ENCODE data around the gene ADAMTS12.
"Not testable (repeated sequence)": the region's sequence is repeated elsewhere in the genome, so short reads cannot be mapped to it uniquely, and the experiment has no call there.

The ADAMTS12 gene

DNA sequence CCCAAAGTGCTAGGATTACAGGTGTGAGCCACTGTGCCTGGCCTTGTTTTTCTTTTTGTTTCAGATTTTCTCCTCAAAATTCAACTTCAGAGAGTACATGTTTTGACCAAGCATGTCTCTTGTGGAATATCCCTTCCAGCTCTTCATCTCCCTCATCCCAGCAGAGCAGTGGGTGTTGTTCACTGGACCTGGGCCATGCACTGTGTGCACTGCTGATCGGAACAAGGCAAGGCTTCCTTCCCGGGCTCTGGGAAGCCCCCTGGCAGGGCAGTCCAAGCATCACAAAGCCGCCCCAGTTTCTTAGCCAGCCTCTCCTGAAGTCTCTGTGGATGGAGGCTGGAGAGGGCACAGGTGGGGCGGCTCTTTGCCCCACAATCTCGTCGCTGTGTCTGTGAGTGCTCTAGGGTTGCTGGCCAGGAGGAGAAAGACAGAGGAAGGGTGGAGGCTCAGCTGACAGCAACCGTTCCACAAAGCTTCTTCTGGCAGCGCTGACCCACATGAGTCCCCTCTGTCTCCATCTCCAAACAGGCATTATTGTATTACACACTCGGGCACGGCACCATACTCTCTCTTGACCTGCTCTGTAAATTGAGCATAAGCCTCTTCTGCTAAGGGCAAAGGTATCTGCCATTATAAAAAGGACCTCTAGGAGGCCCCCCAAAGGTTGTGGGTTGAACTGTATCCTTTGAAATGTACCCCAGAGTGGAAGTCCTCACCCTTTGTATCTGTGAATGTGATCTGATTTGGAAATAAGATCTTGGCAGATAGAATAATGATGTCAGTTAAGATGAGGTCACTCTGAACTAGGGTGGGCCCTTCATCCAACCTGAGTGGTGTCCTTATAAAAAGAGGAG is 361.4 kb downstream of the ADAMTS12 start:
- Histone ChIP-seq H3K9me3 (ENCODE audit: control insufficient read depth in 2 of 2, low read length in 2 of 2) (no peaks in the 10 kb centered on the region), H3K27me3 (ENCODE audit: control insufficient read depth in 2 of 2, insufficient read depth in 2 of 2, low read length in 2 of 2) (no peaks in the 10 kb centered on the region), H3K36me3 (ENCODE audit: control insufficient read depth in 2 of 2, insufficient read depth in 2 of 2, low read length in 2 of 2) (no peaks in the 10 kb centered on the region), H3K9ac (ENCODE audit: low read depth in 1 of 2, low read length in 2 of 2) (no peak overlapping the region), H3K27ac (ENCODE audit: low read depth in 2 of 2, low read length in 2 of 2) (no peak overlapping the region), H3K4me1 (ENCODE audit: control insufficient read depth in 2 of 2, insufficient read depth in 2 of 2, low read length in 2 of 2) (no peaks in the 10 kb centered on the region), H3K4me3 (ENCODE audit: low read length in 2 of 2) (no peak overlapping the region)

DNA sequence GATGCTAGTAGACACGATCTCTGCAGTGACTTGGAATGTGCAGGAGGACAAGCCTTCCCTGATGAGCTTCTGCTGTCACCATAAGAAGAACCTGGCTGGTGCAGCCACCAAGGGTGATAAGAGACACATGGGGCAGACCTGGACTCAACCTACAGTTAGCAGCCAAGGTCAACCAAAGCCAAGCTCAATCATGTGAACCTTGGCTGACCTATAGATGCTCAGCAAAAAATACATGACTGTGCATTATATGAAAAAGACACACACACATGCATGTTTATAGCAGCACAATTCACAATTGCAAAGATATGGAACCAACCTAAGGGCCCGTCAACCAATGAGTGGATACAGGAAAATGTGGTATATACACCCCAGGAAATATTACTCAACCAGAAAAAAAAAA is 364.1 kb downstream of the ADAMTS12 start:
- H3K36me3 ChIP-seq (ENCODE audit: control insufficient read depth in 2 of 2, insufficient read depth in 2 of 2, low read length in 2 of 2) = no peaks in the 10 kb centered on the region
- H3K4me3 ChIP-seq (ENCODE audit: low read length in 2 of 2) = no peak overlapping the region
- no peaks in the 10 kb centered on the region for H3K27me3 ChIP-seq (ENCODE audit: control insufficient read depth in 2 of 2, insufficient read depth in 2 of 2, low read length in 2 of 2)
- H3K4me1 ChIP-seq (ENCODE audit: control insufficient read depth in 2 of 2, insufficient read depth in 2 of 2, low read length in 2 of 2) = no peaks in the 10 kb centered on the region
- no peak overlapping the region for H3K9ac ChIP-seq (ENCODE audit: low read depth in 1 of 2, low read length in 2 of 2)
- H3K27ac ChIP-seq (ENCODE audit: low read depth in 2 of 2, low read length in 2 of 2) = no peak overlapping the region
- H3K9me3 ChIP-seq (ENCODE audit: control insufficient read depth in 2 of 2, low read length in 2 of 2) = no peaks in the 10 kb centered on the region

DNA sequence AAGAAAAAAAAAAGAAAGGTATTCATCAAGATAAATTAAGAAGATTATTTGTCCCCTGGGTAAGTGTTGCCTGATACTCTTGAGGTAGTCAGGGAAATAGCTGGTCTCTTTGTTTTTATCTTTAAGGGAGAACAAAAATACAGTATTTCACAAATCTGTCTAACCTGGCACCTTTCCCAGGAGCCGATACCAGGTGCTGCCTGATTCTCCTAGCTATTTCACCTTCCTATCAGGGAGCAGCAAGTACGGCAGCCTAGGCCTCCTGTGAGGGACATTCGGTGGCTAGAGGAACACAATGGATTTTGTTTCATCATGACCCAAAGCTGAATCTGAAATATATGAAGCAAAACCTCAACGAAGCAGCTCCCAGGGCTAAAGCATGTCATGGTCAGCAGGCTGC is 365.0 kb downstream of the ADAMTS12 start:
- Histone ChIP-seq H3K9me3 (ENCODE audit: control insufficient read depth in 2 of 2, low read length in 2 of 2) (no peaks in the 10 kb centered on the region), H3K4me1 (ENCODE audit: control insufficient read depth in 2 of 2, insufficient read depth in 2 of 2, low read length in 2 of 2) (no peaks in the 10 kb centered on the region), H3K9ac (ENCODE audit: low read depth in 1 of 2, low read length in 2 of 2) (no peak overlapping the region), H3K27me3 (ENCODE audit: control insufficient read depth in 2 of 2, insufficient read depth in 2 of 2, low read length in 2 of 2) (no peaks in the 10 kb centered on the region), H3K4me3 (ENCODE audit: low read length in 2 of 2) (no peak overlapping the region), H3K27ac (ENCODE audit: low read depth in 2 of 2, low read length in 2 of 2) (no peak overlapping the region), H3K36me3 (ENCODE audit: control insufficient read depth in 2 of 2, insufficient read depth in 2 of 2, low read length in 2 of 2) (no peaks in the 10 kb centered on the region)

DNA sequence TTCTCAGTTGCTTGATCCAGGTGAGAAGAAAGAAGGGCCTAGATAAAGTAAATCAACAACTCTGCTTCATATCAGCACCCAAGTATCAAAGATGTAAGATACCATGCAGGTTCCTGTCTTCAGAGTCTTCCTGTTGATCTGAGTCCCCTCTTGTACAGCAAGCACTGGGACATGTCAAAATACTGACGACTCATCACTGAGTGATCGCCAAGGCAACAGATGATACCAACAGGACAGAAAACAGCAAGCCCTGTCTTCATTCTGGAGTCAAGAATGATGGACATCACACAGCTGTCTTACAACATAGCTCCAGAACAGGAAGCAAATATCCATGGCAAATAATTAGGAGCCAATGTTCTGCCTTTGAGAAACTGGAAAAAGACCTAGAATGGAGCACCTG is 367.3 kb downstream of the ADAMTS12 start:
- Histone ChIP-seq H3K27ac (ENCODE audit: low read depth in 2 of 2, low read length in 2 of 2) (no peak overlapping the region), H3K9ac (ENCODE audit: low read depth in 1 of 2, low read length in 2 of 2) (no peak overlapping the region), H3K36me3 (ENCODE audit: control insufficient read depth in 2 of 2, insufficient read depth in 2 of 2, low read length in 2 of 2) (no peaks in the 10 kb centered on the region), H3K9me3 (ENCODE audit: control insufficient read depth in 2 of 2, low read length in 2 of 2) (no peaks in the 10 kb centered on the region), H3K4me3 (ENCODE audit: low read length in 2 of 2) (no peak overlapping the region), H3K27me3 (ENCODE audit: control insufficient read depth in 2 of 2, insufficient read depth in 2 of 2, low read length in 2 of 2) (no peaks in the 10 kb centered on the region), H3K4me1 (ENCODE audit: control insufficient read depth in 2 of 2, insufficient read depth in 2 of 2, low read length in 2 of 2) (no peaks in the 10 kb centered on the region)

DNA sequence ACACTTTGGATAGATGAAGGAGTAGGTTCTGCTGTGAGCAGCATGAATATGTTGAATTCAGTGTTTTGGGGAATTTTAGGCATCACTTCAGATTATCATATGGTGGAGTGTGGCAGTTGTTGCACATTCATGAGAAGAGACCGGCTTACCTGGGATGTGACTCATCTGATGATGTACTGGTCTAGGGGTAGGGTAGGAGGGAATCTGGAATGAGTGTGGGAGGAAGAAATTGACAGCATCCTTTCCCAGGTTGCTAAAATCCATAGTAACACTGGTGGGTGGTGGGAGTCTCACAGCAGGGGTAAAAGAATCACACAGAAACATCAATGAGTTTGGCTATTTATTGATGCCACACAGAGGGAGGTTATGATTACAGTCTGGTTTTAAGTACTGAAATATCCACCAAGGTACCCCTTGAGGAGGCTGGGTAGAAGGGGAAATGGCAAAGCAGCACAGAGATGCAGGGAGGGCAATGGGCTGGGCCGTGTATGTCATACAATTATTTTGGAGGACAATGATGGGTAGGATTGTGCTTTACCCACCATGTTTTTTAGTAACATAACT is 368.5 kb downstream of the ADAMTS12 start:
- H3K36me3 ChIP-seq (ENCODE audit: control insufficient read depth in 2 of 2, insufficient read depth in 2 of 2, low read length in 2 of 2) = no peaks in the 10 kb centered on the region
- H3K4me3 ChIP-seq (ENCODE audit: low read length in 2 of 2) = no peak overlapping the region
- no peaks in the 10 kb centered on the region for H3K27me3 ChIP-seq (ENCODE audit: control insufficient read depth in 2 of 2, insufficient read depth in 2 of 2, low read length in 2 of 2)
- H3K9ac ChIP-seq (ENCODE audit: low read depth in 1 of 2, low read length in 2 of 2) = no peak overlapping the region
- H3K27ac ChIP-seq (ENCODE audit: low read depth in 2 of 2, low read length in 2 of 2) = no peak overlapping the region
- no peaks in the 10 kb centered on the region for H3K9me3 ChIP-seq (ENCODE audit: control insufficient read depth in 2 of 2, low read length in 2 of 2)
- H3K4me1 ChIP-seq (ENCODE audit: control insufficient read depth in 2 of 2, insufficient read depth in 2 of 2, low read length in 2 of 2) = no peaks in the 10 kb centered on the region

DNA sequence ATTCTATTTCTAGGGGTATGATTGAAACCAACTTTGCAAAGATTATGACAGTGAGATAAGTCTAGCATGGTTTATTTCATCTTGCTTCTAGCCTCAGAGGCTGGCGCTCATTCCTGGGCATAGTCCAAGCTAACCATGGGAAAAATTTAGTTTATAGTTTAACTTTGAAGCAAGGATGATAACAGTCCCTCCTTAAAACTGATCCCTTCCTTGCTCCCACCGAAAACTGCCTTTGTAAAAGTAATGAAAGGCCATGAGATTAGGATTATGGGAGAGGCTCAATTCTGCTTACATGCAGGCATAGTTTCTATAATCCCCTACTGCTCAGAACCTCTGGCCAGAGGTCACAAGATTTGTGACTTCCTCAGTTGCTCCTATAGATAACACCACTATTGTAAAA is 375.4 kb downstream of the ADAMTS12 start:
- H3K4me1 ChIP-seq (ENCODE audit: control insufficient read depth in 2 of 2, insufficient read depth in 2 of 2, low read length in 2 of 2) = no peaks in the 10 kb centered on the region
- no peaks in the 10 kb centered on the region for H3K36me3 ChIP-seq (ENCODE audit: control insufficient read depth in 2 of 2, insufficient read depth in 2 of 2, low read length in 2 of 2)
- H3K9ac ChIP-seq (ENCODE audit: low read depth in 1 of 2, low read length in 2 of 2) = no peak overlapping the region
- H3K27me3 ChIP-seq (ENCODE audit: control insufficient read depth in 2 of 2, insufficient read depth in 2 of 2, low read length in 2 of 2) = no peaks in the 10 kb centered on the region
- H3K4me3 ChIP-seq (ENCODE audit: low read length in 2 of 2) = no peak overlapping the region
- no peak overlapping the region for H3K27ac ChIP-seq (ENCODE audit: low read depth in 2 of 2, low read length in 2 of 2)
- no peaks in the 10 kb centered on the region for H3K9me3 ChIP-seq (ENCODE audit: control insufficient read depth in 2 of 2, low read length in 2 of 2)

DNA sequence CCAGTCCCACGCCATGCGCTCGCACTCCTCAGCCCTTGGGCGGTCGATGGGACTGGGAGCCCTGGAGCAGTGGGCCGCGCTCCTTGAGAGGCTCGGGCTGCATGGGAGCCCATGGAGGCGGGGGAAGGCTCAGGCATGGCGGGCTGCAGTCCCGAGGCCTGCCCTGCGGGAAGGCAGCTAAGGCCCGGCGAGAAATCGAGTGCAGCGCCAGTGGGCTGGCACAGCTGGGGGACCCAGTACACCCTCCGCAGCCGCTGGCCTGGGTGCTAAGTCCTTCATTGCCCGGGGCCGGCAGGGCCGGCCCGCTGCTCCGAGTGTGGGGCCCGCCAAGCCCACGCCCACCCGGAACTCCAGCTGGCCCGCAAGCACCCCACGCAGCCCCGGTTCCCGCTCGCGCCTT is 376.4 kb downstream of the ADAMTS12 start:
- H3K27ac ChIP-seq (ENCODE audit: low read depth in 2 of 2, low read length in 2 of 2); H3K9ac ChIP-seq (ENCODE audit: low read depth in 1 of 2, low read length in 2 of 2); H3K36me3 ChIP-seq (ENCODE audit: control insufficient read depth in 2 of 2, insufficient read depth in 2 of 2, low read length in 2 of 2); H3K4me1 ChIP-seq (ENCODE audit: control insufficient read depth in 2 of 2, insufficient read depth in 2 of 2, low read length in 2 of 2); H3K27me3 ChIP-seq (ENCODE audit: control insufficient read depth in 2 of 2, insufficient read depth in 2 of 2, low read length in 2 of 2); H3K4me3 ChIP-seq (ENCODE audit: low read length in 2 of 2); H3K9me3 ChIP-seq (ENCODE audit: control insufficient read depth in 2 of 2, low read length in 2 of 2): not testable (repeated sequence)

DNA sequence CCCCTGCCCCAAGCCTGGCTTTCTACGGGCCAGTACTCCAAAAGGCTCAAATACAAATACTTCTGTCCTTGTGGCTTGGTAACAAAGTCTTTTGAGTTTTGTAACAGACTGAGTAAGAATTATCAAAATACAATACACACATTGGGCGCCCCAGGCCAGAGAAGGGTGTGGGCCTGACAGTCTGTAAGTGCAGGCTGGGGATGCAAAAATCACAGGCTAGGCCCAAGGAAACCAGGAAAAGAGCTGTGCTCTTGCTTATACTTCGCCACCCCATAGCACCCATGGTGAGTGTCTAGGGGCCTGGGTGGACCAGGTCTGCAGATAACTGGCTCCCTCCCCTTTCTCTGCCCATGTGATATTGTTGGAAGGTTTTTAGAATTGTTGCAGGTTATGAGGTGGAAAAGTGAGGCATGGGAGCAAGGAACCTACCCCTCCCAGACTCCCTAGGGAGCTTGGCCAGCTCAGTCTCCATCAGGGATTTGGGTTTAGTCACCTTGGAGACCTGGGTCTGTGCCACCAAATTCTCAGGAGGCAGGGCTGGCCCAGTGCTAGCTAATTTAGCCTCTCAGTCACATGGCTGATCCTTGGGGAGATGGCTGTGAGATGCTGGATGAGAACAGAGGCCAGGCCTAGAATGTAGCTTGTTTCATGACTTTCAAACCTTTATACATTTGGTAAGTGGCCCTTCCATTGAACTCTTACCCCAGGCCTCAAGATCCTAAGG is 378.2 kb downstream of the ADAMTS12 start:
- Histone ChIP-seq H3K4me1 (ENCODE audit: control insufficient read depth in 2 of 2, insufficient read depth in 2 of 2, low read length in 2 of 2) (no peaks in the 10 kb centered on the region), H3K27ac (ENCODE audit: low read depth in 2 of 2, low read length in 2 of 2) (no peak overlapping the region), H3K4me3 (ENCODE audit: low read length in 2 of 2) (no peak overlapping the region), H3K9me3 (ENCODE audit: control insufficient read depth in 2 of 2, low read length in 2 of 2) (no peaks in the 10 kb centered on the region), H3K9ac (ENCODE audit: low read depth in 1 of 2, low read length in 2 of 2) (no peak overlapping the region), H3K27me3 (ENCODE audit: control insufficient read depth in 2 of 2, insufficient read depth in 2 of 2, low read length in 2 of 2) (no peaks in the 10 kb centered on the region), H3K36me3 (ENCODE audit: control insufficient read depth in 2 of 2, insufficient read depth in 2 of 2, low read length in 2 of 2) (no peaks in the 10 kb centered on the region)

DNA sequence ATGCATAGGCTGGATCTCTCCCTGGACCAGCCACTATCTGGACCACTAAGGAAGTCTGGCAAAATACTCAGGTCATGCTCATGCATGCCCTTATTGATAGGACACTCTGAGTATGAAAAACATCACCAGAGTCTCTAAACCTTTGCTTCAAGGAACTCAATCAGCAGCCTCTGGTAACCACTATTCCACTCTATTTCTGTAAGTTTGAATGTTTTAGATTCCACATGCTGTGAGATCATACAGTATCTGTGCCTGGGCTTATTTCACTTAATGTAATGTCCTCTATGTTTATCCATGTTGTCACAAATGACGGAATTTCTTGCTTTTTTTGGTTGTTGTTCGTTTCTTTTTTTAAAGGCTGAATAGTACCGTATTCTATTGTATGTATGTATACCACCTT is 382.8 kb downstream of the ADAMTS12 start:
- Histone ChIP-seq H3K9me3 (ENCODE audit: control insufficient read depth in 2 of 2, low read length in 2 of 2) (no peaks in the 10 kb centered on the region), H3K9ac (ENCODE audit: low read depth in 1 of 2, low read length in 2 of 2) (no peak overlapping the region), H3K27ac (ENCODE audit: low read depth in 2 of 2, low read length in 2 of 2) (no peak overlapping the region), H3K4me1 (ENCODE audit: control insufficient read depth in 2 of 2, insufficient read depth in 2 of 2, low read length in 2 of 2) (no peaks in the 10 kb centered on the region), H3K36me3 (ENCODE audit: control insufficient read depth in 2 of 2, insufficient read depth in 2 of 2, low read length in 2 of 2) (no peaks in the 10 kb centered on the region), H3K27me3 (ENCODE audit: control insufficient read depth in 2 of 2, insufficient read depth in 2 of 2, low read length in 2 of 2) (no peaks in the 10 kb centered on the region), H3K4me3 (ENCODE audit: low read length in 2 of 2) (no peak overlapping the region)

DNA sequence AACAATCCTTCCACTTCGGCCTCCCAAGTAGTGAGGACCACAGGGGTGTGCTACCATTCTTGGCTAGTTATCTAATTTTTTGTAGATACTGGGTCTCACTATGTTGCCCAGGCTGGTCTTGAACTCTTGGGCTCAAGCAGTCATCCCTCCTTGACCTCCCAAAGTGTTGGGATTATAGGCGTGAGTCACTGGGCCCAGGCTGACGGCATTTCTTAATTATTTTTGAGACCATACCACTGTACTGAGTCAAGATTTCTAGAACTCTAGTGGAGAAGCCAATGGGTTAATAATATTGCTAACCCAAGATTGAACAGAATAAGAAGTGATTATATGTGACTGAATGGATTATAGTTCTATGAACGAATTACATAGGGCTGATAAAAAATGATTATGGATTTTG is 384.4 kb downstream of the ADAMTS12 start:
- H3K9me3 ChIP-seq (ENCODE audit: control insufficient read depth in 2 of 2, low read length in 2 of 2) = no peaks in the 10 kb centered on the region

More for the DNA sequence above, 384.4 kb downstream of the ADAMTS12 start:
- Histone ChIP-seq H3K27ac (ENCODE audit: low read depth in 2 of 2, low read length in 2 of 2) (no peak overlapping the region), H3K36me3 (ENCODE audit: control insufficient read depth in 2 of 2, insufficient read depth in 2 of 2, low read length in 2 of 2) (no peaks in the 10 kb centered on the region), H3K4me1 (ENCODE audit: control insufficient read depth in 2 of 2, insufficient read depth in 2 of 2, low read length in 2 of 2) (no peaks in the 10 kb centered on the region), H3K4me3 (ENCODE audit: low read length in 2 of 2) (no peak overlapping the region), H3K27me3 (ENCODE audit: control insufficient read depth in 2 of 2, insufficient read depth in 2 of 2, low read length in 2 of 2) (no peaks in the 10 kb centered on the region), H3K9ac (ENCODE audit: low read depth in 1 of 2, low read length in 2 of 2) (no peak overlapping the region)

Measured in mucosa of rectum (tissue), 2 donors.